WTC11 (cell line): ENCODE data around the gene KDM2B. TPM values are rescaled to one million over a fixed set of nuclear protein-coding genes. Genes with fewer than 3 reads are reported as not detected.

Source experiments
- ATAC-seq: fragments of 200-7000 bp; cut with Tn5 transposase; 2 replicates; pipeline ENCODE4 v1.10.0; 2021; ENCODE audit warnings: mild to moderate bottlenecking, moderate library complexity
- CTCF ChIA-PET: fragments of 300-600 bp; sonication (Branson Sonifier 250); formaldehyde crosslinking; loops from one replicate; lab custom pipeline; 2021; ENCODE audit warnings: antibody characterized with exemption; lab: Charles Lee
- POLR2A ChIA-PET: fragments of 350-600 bp; sonication (Branson Sonifier 250); formaldehyde crosslinking; loops from one replicate; lab custom pipeline; 2021; ENCODE audit warnings: antibody characterized with exemption; lab: Charles Lee
- DNase-seq: peaks from one replicate; pipeline ENCODE4 v3.0.0; 2021; ENCODE audit warnings: low spot score
- H3K27ac Mint-ChIP-seq: 2 replicates; pipeline ENCODE4 v1.8.0; 2021; ENCODE audit warnings: mixed read lengths
- H3K27me3 Mint-ChIP-seq: 2 replicates; pipeline ENCODE4 v1.8.0; 2021; ENCODE audit warnings: low read depth, mild to moderate bottlenecking, moderate library complexity, mixed read lengths
- H3K36me3 Mint-ChIP-seq: 2 replicates; pipeline ENCODE4 v1.8.0; 2021; ENCODE audit warnings: mixed read lengths
- H3K4me1 Mint-ChIP-seq: 2 replicates; pipeline ENCODE4 v1.8.0; 2022; ENCODE audit warnings: mixed read lengths
- H3K4me3 Mint-ChIP-seq: 2 replicates; pipeline ENCODE4 v1.8.0; 2021; ENCODE audit warnings: mild to moderate bottlenecking, moderate library complexity, mixed read lengths
- H3K9me3 Mint-ChIP-seq: 2 replicates; pipeline ENCODE4 v1.8.0; 2021; ENCODE audit warnings: mixed read lengths
- EMX1 ChIP-seq: fragments of 250-450 bp; sonication (Bioruptor Pico); IDR thresholded peaks from 2 replicates; pipeline ENCODE4 v1.8.0; 2021; ENCODE audit warnings: mild to moderate bottlenecking
- HMGA2 ChIP-seq: fragments of 250-450 bp; sonication (Bioruptor Pico); IDR thresholded peaks from 2 replicates; pipeline ENCODE4 v1.4.0; 2021; ENCODE audit warnings: mild to moderate bottlenecking, moderate library complexity
- JUN ChIP-seq: sonication (generic); formaldehyde crosslinking; IDR thresholded peaks from 2 replicates; pipeline ENCODE4 v1.8.0; 2023; ENCODE audit warnings: mild to moderate bottlenecking, missing genetic modification reagents
- NFATC4 ChIP-seq: fragments of 250-450 bp; sonication (Bioruptor Pico); IDR thresholded peaks from 2 replicates; pipeline ENCODE4 v1.9.0; 2021; ENCODE audit warnings: mild to moderate bottlenecking
- OVOL2 ChIP-seq: fragments of 250-450 bp; sonication (Bioruptor Pico); IDR thresholded peaks from 2 replicates; pipeline ENCODE4 v1.9.0; 2021; ENCODE audit warnings: mild to moderate bottlenecking, borderline replicate concordance
- SMAD3 ChIP-seq: sonication (generic); formaldehyde crosslinking; IDR thresholded peaks from 2 replicates; pipeline ENCODE4 v1.8.0; 2022; ENCODE audit warnings: missing genetic modification reagents, mild to moderate bottlenecking, borderline replicate concordance
- SOX15 ChIP-seq: fragments of 250-450 bp; sonication (Bioruptor Pico); IDR thresholded peaks from 2 replicates; pipeline ENCODE4 v1.9.0; 2021; ENCODE audit warnings: mild to moderate bottlenecking
- TEAD1 ChIP-seq: sonication (generic); formaldehyde crosslinking; IDR thresholded peaks from 2 replicates; pipeline ENCODE4 v1.8.0; 2022; ENCODE audit warnings: mild to moderate bottlenecking, missing genetic modification reagents
- ZNF121 ChIP-seq: sonication (generic); formaldehyde crosslinking; IDR thresholded peaks from 2 replicates; pipeline ENCODE4 v1.8.0; 2023; ENCODE audit warnings: missing genetic modification reagents
- ZNF423 ChIP-seq: fragments of 250-450 bp; sonication (Bioruptor Pico); IDR thresholded peaks from 2 replicates; pipeline ENCODE4 v2.1.2; 2022; ENCODE audit warnings: mild to moderate bottlenecking, moderate library complexity
- total RNA-seq: library from RNA; stranded (reverse); gene quantifications from 3 replicates; pipeline ENCODE4 v1.2.3, GENCODE V29; 2021
- TF ChIP-seq, protein P1 (sequence below): sonication (generic); formaldehyde crosslinking; IDR thresholded peaks from 2 replicates; pipeline ENCODE4 v1.8.0; 2023; ENCODE audit warnings: mild to moderate bottlenecking, missing genetic modification reagents
- TF ChIP-seq, protein P2 (sequence below): sonication (generic); formaldehyde crosslinking; IDR thresholded peaks from 2 replicates; pipeline ENCODE4 v1.8.1; 2022; ENCODE audit warnings: low read depth, missing genetic modification reagents, borderline replicate concordance
- TF ChIP-seq, protein P3 (sequence below): sonication (generic); formaldehyde crosslinking; IDR thresholded peaks from 2 replicates; pipeline ENCODE4 v1.8.0; 2022; ENCODE audit warnings: mild to moderate bottlenecking, missing genetic modification reagents
- TF ChIP-seq, protein P4 (sequence below): sonication (generic); formaldehyde crosslinking; IDR thresholded peaks from 2 replicates; pipeline ENCODE4 v1.8.0; 2022; ENCODE audit warnings: missing genetic modification reagents
- TF ChIP-seq, protein P5 (sequence below): fragments of 250-450 bp; sonication (Bioruptor Pico); IDR thresholded peaks from 2 replicates; pipeline ENCODE4 v1.9.0; 2021; ENCODE audit warnings: mild to moderate bottlenecking

Gene KDM2B
- total RNA-seq, 1 experiment from 2014 or later: 147 TPM

DNA sequence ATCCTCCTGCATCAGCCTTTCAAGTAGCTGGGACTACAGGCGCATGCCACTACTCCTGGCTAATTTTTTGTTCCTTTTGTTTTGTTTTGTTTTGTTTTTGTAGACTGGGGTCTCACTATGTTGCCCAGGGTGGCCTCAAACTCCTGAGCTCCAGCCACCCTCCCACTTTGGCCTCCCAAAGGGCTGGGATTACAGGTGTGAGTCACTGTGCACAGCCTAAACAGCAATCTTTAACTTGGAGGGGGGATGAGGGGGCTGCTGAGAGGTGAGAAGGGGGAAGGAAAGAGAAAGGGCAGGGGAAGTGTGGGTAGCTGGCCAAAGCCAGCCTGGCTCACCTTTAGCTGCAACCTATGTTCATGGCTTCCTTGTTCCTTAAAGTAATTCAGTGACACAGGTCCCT, 77.4 kb downstream of the KDM2B start:
- ChIA-PET POLR2A (interaction anchor here (0.6 to 0.7 kb wide), 2 partner anchors 27 to 33 kb away, joined by 4 to 5 read pairs; no protein-coding TSS in a partner anchor), CTCF (interaction anchor here (0.8 to 1.7 kb wide), 2 partner anchors 25 to 49 kb away, joined by 4 read pairs; no protein-coding TSS in a partner anchor)
- Mint-ChIP-seq H3K36me3 (peaks cover 34% of the 10 kb centered on the region), H3K9me3 (no peaks in the 10 kb centered on the region), H3K4me3 (no peak overlapping the region), H3K27me3 (no peaks in the 10 kb centered on the region), H3K4me1 (peaks cover 8% of the 10 kb centered on the region)
- no peak for DNase-seq
- no peak for ATAC-seq
- TF ChIP-seq ZNF121 (CRISPR knock-in tag) (peak; percentile 56; the same call in 1 of the 2 replicates), ZNF423 (CRISPR knock-in tag) (no peak)
- TF ChIP-seq, all 79 proteins: peak for 1
- H3K27ac Mint-ChIP-seq: peak overlapping the region; percentile 63

DNA sequence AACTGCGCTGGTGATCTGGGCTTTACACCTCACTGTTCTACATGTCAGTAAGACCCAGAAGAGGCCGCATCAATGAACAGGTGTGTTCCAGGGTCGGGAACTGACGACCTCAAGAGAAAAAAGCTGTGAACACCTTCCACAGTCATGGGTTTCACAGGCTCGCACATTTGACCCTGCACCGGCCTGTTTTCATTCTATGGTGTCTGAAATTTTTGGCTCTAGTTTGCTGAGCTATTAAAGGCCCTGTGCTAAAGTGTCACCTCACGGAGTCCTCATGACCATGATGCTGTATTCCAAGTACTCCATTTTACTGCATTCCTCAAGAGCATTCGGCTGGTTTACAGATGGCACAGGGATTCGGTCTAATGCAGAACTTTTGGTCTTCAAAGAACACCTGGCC, 78.9 kb downstream of the KDM2B start:
- no peaks in the 10 kb centered on the region for H3K27me3 Mint-ChIP-seq
- TF ChIP-seq, protein P1, sequence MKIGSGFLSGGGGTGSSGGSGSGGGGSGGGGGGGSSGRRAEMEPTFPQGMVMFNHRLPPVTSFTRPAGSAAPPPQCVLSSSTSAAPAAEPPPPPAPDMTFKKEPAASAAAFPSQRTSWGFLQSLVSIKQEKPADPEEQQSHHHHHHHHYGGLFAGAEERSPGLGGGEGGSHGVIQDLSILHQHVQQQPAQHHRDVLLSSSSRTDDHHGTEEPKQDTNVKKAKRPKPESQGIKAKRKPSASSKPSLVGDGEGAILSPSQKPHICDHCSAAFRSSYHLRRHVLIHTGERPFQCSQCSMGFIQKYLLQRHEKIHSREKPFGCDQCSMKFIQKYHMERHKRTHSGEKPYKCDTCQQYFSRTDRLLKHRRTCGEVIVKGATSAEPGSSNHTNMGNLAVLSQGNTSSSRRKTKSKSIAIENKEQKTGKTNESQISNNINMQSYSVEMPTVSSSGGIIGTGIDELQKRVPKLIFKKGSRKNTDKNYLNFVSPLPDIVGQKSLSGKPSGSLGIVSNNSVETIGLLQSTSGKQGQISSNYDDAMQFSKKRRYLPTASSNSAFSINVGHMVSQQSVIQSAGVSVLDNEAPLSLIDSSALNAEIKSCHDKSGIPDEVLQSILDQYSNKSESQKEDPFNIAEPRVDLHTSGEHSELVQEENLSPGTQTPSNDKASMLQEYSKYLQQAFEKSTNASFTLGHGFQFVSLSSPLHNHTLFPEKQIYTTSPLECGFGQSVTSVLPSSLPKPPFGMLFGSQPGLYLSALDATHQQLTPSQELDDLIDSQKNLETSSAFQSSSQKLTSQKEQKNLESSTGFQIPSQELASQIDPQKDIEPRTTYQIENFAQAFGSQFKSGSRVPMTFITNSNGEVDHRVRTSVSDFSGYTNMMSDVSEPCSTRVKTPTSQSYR (CRISPR knock-in tag): no peak
- no peak for TF ChIP-seq NFATC4
- TF ChIP-seq, protein P2, sequence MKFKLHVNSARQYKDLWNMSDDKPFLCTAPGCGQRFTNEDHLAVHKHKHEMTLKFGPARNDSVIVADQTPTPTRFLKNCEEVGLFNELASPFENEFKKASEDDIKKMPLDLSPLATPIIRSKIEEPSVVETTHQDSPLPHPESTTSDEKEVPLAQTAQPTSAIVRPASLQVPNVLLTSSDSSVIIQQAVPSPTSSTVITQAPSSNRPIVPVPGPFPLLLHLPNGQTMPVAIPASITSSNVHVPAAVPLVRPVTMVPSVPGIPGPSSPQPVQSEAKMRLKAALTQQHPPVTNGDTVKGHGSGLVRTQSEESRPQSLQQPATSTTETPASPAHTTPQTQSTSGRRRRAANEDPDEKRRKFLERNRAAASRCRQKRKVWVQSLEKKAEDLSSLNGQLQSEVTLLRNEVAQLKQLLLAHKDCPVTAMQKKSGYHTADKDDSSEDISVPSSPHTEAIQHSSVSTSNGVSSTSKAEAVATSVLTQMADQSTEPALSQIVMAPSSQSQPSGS: no peak
- no peak for TF ChIP-seq JUN (CRISPR knock-in tag)
- TF ChIP-seq SOX15 (CRISPR knock-in tag): no peak
- no peak for TF ChIP-seq HMGA2 (CRISPR knock-in tag)
- TF ChIP-seq SMAD3 (CRISPR knock-in tag): no peak
- no peak for TF ChIP-seq TEAD1 (CRISPR knock-in tag)
- TF ChIP-seq, protein P3, sequence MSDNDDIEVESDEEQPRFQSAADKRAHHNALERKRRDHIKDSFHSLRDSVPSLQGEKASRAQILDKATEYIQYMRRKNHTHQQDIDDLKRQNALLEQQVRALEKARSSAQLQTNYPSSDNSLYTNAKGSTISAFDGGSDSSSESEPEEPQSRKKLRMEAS (CRISPR knock-in tag): no peak
- TF ChIP-seq EMX1: no peak
- TF ChIP-seq, protein P4, sequence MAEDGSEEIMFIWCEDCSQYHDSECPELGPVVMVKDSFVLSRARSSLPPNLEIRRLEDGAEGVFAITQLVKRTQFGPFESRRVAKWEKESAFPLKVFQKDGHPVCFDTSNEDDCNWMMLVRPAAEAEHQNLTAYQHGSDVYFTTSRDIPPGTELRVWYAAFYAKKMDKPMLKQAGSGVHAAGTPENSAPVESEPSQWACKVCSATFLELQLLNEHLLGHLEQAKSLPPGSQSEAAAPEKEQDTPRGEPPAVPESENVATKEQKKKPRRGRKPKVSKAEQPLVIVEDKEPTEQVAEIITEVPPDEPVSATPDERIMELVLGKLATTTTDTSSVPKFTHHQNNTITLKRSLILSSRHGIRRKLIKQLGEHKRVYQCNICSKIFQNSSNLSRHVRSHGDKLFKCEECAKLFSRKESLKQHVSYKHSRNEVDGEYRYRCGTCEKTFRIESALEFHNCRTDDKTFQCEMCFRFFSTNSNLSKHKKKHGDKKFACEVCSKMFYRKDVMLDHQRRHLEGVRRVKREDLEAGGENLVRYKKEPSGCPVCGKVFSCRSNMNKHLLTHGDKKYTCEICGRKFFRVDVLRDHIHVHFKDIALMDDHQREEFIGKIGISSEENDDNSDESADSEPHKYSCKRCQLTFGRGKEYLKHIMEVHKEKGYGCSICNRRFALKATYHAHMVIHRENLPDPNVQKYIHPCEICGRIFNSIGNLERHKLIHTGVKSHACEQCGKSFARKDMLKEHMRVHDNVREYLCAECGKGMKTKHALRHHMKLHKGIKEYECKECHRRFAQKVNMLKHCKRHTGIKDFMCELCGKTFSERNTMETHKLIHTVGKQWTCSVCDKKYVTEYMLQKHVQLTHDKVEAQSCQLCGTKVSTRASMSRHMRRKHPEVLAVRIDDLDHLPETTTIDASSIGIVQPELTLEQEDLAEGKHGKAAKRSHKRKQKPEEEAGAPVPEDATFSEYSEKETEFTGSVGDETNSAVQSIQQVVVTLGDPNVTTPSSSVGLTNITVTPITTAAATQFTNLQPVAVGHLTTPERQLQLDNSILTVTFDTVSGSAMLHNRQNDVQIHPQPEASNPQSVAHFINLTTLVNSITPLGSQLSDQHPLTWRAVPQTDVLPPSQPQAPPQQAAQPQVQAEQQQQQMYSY (CRISPR knock-in tag): no peak
- no peak for TF ChIP-seq OVOL2
- TF ChIP-seq, protein P5, sequence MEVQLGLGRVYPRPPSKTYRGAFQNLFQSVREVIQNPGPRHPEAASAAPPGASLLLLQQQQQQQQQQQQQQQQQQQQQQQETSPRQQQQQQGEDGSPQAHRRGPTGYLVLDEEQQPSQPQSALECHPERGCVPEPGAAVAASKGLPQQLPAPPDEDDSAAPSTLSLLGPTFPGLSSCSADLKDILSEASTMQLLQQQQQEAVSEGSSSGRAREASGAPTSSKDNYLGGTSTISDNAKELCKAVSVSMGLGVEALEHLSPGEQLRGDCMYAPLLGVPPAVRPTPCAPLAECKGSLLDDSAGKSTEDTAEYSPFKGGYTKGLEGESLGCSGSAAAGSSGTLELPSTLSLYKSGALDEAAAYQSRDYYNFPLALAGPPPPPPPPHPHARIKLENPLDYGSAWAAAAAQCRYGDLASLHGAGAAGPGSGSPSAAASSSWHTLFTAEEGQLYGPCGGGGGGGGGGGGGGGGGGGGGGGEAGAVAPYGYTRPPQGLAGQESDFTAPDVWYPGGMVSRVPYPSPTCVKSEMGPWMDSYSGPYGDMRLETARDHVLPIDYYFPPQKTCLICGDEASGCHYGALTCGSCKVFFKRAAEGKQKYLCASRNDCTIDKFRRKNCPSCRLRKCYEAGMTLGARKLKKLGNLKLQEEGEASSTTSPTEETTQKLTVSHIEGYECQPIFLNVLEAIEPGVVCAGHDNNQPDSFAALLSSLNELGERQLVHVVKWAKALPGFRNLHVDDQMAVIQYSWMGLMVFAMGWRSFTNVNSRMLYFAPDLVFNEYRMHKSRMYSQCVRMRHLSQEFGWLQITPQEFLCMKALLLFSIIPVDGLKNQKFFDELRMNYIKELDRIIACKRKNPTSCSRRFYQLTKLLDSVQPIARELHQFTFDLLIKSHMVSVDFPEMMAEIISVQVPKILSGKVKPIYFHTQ: no peak
- ChIA-PET CTCF (interaction anchor here (0.8 to 3.5 kb wide), 3 partner anchors 37 to 167 kb away, joined by 3 to 18 read pairs (median 3); no protein-coding TSS in a partner anchor), POLR2A (no interaction called here)
- H3K4me3 Mint-ChIP-seq: no peak overlapping the region
- H3K9me3 Mint-ChIP-seq: no peaks in the 10 kb centered on the region
- H3K36me3 Mint-ChIP-seq: peaks cover 23% of the 10 kb centered on the region
- ATAC-seq (no peak), DNase-seq (no peak)
- peaks cover 8% of the 10 kb centered on the region for H3K4me1 Mint-ChIP-seq
- H3K27ac Mint-ChIP-seq: 0 out of 2 replicates have a peak overlapping the region, but pooled peaks have one; percentile 19
